Neuronal stem cell (in vitro differentiated cells): ENCODE measurements around the gene EYS.
A peak's percentile ranks its signal among the peaks of the same experiment; 100 is the strongest.

Experiments
- DNase-seq: peaks from one replicate; pipeline ENCODE4 v3.0.0-alpha.2; 2013; ENCODE audit warnings: low spot score
- H2AFZ ChIP-seq: one replicate; pipeline ENCODE4 v1.6.1; 2013; ENCODE audit warnings: mild to moderate bottlenecking, low read length, inconsistent platforms
- H2AK5ac ChIP-seq: 2 replicates; pipeline ENCODE4 v1.6.1; 2013; ENCODE audit warnings: low read depth, mild to moderate bottlenecking, inconsistent platforms, low read length, moderate library complexity, mixed read lengths
- H2BK120ac ChIP-seq: 2 replicates; pipeline ENCODE4 v1.6.1; 2013; ENCODE audit warnings: low read depth, mild to moderate bottlenecking, inconsistent platforms, low read length, moderate library complexity, mixed read lengths
- H2BK12ac ChIP-seq: one replicate; pipeline ENCODE4 v1.6.1; 2013; ENCODE audit warnings: low read length, inconsistent platforms
- H2BK15ac ChIP-seq: 2 replicates; pipeline ENCODE4 v1.6.1; 2013; ENCODE audit warnings: mild to moderate bottlenecking, low read length, inconsistent platforms, mixed read lengths
- H2BK5ac ChIP-seq: one replicate; pipeline ENCODE4 v1.6.1; 2013; ENCODE audit warnings: inconsistent platforms, mild to moderate bottlenecking, low read length, moderate library complexity
- H3K14ac ChIP-seq: one replicate; pipeline ENCODE4 v1.6.1; 2013; ENCODE audit warnings: low read length, inconsistent platforms
- H3K18ac ChIP-seq: 2 replicates; pipeline ENCODE4 v1.6.1; 2013; ENCODE audit warnings: low read length, inconsistent platforms
- H3K23ac ChIP-seq: 2 replicates; pipeline ENCODE4 v1.6.1; 2013; ENCODE audit warnings: low read depth, mild to moderate bottlenecking, mixed read lengths, low read length, inconsistent platforms; ENCODE audit not compliant: poor library complexity
- H3K27ac ChIP-seq: replicated peaks from 3 replicates; pipeline ENCODE4 v1.5.1; 2013; ENCODE audit warnings: low read length, inconsistent platforms
- H3K27me3 ChIP-seq, 3 experiments: 2 replicates each; pipeline ENCODE4 v1.6.1; 2013; ENCODE audit warnings: low read length in 3 of 3, mild to moderate bottlenecking in 2 of 3, inconsistent platforms in 1 of 3, low read depth in 1 of 3, mixed read lengths in 1 of 3, moderate library complexity in 1 of 3; ENCODE audit not compliant: control insufficient read depth in 3 of 3, insufficient read depth in 3 of 3
- H3K36me3 ChIP-seq, 2 donors: replicated peaks in 1 of 2; 2 replicates each; pipeline ENCODE4 v1.6.1; 2013; ENCODE audit warnings: low read length in 2 of 2; ENCODE audit not compliant: control insufficient read depth in 2 of 2, insufficient read depth in 2 of 2
- H3K4ac ChIP-seq: 2 replicates; pipeline ENCODE4 v1.6.1; 2013; ENCODE audit warnings: inconsistent platforms, mild to moderate bottlenecking, low read length, moderate library complexity
- H3K4me1 ChIP-seq, 2 donors: 1 replicate in 1 of 2; 2 replicates in 1 of 2; pipeline ENCODE4 v1.6.1; 2013; ENCODE audit warnings: low read length in 2 of 2, low read depth in 1 of 2; ENCODE audit not compliant: control insufficient read depth in 2 of 2, insufficient read depth in 1 of 2
- H3K4me2 ChIP-seq: one replicate; pipeline ENCODE4 v1.6.1; 2013; ENCODE audit warnings: mild to moderate bottlenecking, low read length, inconsistent platforms; ENCODE audit not compliant: insufficient read depth, poor library complexity, severe bottlenecking
- H3K4me3 ChIP-seq, 2 donors: 2 replicates each; pipeline ENCODE4 v1.5.1; 2013; ENCODE audit warnings: low read length in 2 of 2, mild to moderate bottlenecking in 2 of 2, inconsistent platforms in 1 of 2, moderate library complexity in 1 of 2
- H3K79me1 ChIP-seq: one replicate; pipeline ENCODE4 v1.6.1; 2013; ENCODE audit warnings: low read depth, mild to moderate bottlenecking, inconsistent platforms, low read length, moderate library complexity
- H3K9ac ChIP-seq: one replicate; pipeline ENCODE4 v1.6.1; 2013; ENCODE audit warnings: mild to moderate bottlenecking, low read depth, low read length, inconsistent platforms; ENCODE audit not compliant: poor library complexity
- H3K9me3 ChIP-seq, 2 donors: replicated peaks in 1 of 2; 2 replicates each; pipeline versions ENCODE3 to v1.6.1; 2013; ENCODE audit warnings: low read length in 2 of 2, mild to moderate bottlenecking in 2 of 2, inconsistent platforms in 1 of 2, low read depth in 1 of 2, mixed read lengths in 1 of 2, moderate library complexity in 1 of 2; ENCODE audit not compliant: control insufficient read depth in 2 of 2, insufficient read depth in 1 of 2
- H4K8ac ChIP-seq: one replicate; pipeline ENCODE4 v1.6.1; 2013; ENCODE audit warnings: low read depth, mild to moderate bottlenecking, inconsistent platforms, low read length, moderate library complexity
- H4K91ac ChIP-seq: one replicate; pipeline ENCODE4 v1.6.1; 2013; ENCODE audit warnings: low read length, low read depth, mild to moderate bottlenecking, inconsistent platforms; ENCODE audit not compliant: poor library complexity
- WGBS, 2 donors: extraction: QIAGEN DNeasy Blood & Tissue Kit; methylation state at CpG; one replicate each; pipeline ENCODE4 v1.1.7; 2013; ENCODE audit warnings: missing lambda C conversion rate in 2 of 2, mixed read lengths in 1 of 2; ENCODE audit not compliant: insufficient read length in 2 of 2, insufficient replicate concordance in 1 of 2; ENCODE audit errors: extremely low coverage in 2 of 2; 5-methylcytosine and 5-hydroxymethylcytosine counted together

Gene EYS

GRCh38 chr6:64988148-64988547 is 718.9 kb downstream of the EYS start:
- Histone ChIP-seq H3K27me3 (peaks cover 0 to 2% (median 0%) of the 10 kb centered on the region in 3 experiments), H3K79me1 (no peaks in the 10 kb centered on the region), H3K4me1 (peaks cover 0 to 3% of the 10 kb centered on the region in 2 donors), H3K18ac (no peak overlapping the region), H3K14ac (no peak overlapping the region), H2BK5ac (no peak overlapping the region), H3K4me2 (no peak overlapping the region), H3K9ac (no peak overlapping the region), H3K9me3 (no peaks in the 10 kb centered on the region), H3K4ac (no peak overlapping the region), H2BK15ac (no peak overlapping the region), H2AK5ac (no peak overlapping the region), H3K27ac (no peak overlapping the region), H2BK12ac (no peak overlapping the region), H3K4me3 (no peak overlapping the region), H3K23ac (no peak overlapping the region), H2BK120ac (no peak overlapping the region), H3K36me3 (no peaks in the 10 kb centered on the region), H2AFZ (peak overlapping the region; percentile 45), H4K8ac (no peak overlapping the region), H4K91ac (no peak overlapping the region)
- WGBS, 2 donors = no CpG with 5 or more reads among the region's 2 CpGs
- no peak for DNase-seq

- H3K27ac ChIP-seq = no peak overlapping the region
- no peak overlapping the region for H2BK15ac ChIP-seq
- WGBS, 2 donors = no CpG with 5 or more reads among the region's 4 CpGs
- H3K18ac ChIP-seq = no peak overlapping the region
- H2AK5ac ChIP-seq = no peak overlapping the region
- H3K4me1 ChIP-seq = peaks cover 0 to 3% of the 10 kb centered on the region in 2 donors
- H3K9me3 ChIP-seq = no peaks in the 10 kb centered on the region
- H2BK120ac ChIP-seq = no peak overlapping the region
- no peak overlapping the region for H4K8ac ChIP-seq
- H3K36me3 ChIP-seq = no peaks in the 10 kb centered on the region
- H3K14ac ChIP-seq = no peak overlapping the region
- no peak overlapping the region for H4K91ac ChIP-seq
- H3K79me1 ChIP-seq = no peaks in the 10 kb centered on the region
- H3K4ac ChIP-seq = no peak overlapping the region
- H2BK12ac ChIP-seq = no peak overlapping the region
- no peak overlapping the region for H3K4me2 ChIP-seq
- H3K23ac ChIP-seq = no peak overlapping the region
- no peak for DNase-seq
- no peak overlapping the region for H3K9ac ChIP-seq
- H3K27me3 ChIP-seq = peaks cover 0 to 2% (median 0%) of the 10 kb centered on the region in 3 experiments
- H2BK5ac ChIP-seq = no peak overlapping the region
- H2AFZ ChIP-seq = no peak overlapping the region
- no peak overlapping the region for H3K4me3 ChIP-seq
These were observed 720.0 kb downstream of the EYS start for GRCh38 chr6:64987066-64987465.

GRCh38 chr6:64985726-64986125 is 721.3 kb downstream of the EYS start:
- no peak overlapping the region for H3K4me3 ChIP-seq
- H2AK5ac ChIP-seq = no peak overlapping the region
- H3K14ac ChIP-seq = no peak overlapping the region
- H2AFZ ChIP-seq = no peak overlapping the region
- no peak overlapping the region for H3K23ac ChIP-seq
- H2BK12ac ChIP-seq = no peak overlapping the region
- no peak overlapping the region for H3K27ac ChIP-seq
- no peak overlapping the region for H3K18ac ChIP-seq
- H3K4me1 ChIP-seq = peaks cover 0 to 3% of the 10 kb centered on the region in 2 donors
- no peak overlapping the region for H3K4ac ChIP-seq
- no peak for DNase-seq
- H3K9me3 ChIP-seq = no peaks in the 10 kb centered on the region
- H4K91ac ChIP-seq = no peak overlapping the region
- no peak overlapping the region for H3K9ac ChIP-seq
- H3K27me3 ChIP-seq = peaks cover 0 to 2% (median 0%) of the 10 kb centered on the region in 3 experiments
- H3K36me3 ChIP-seq = no peaks in the 10 kb centered on the region
- no peak overlapping the region for H2BK120ac ChIP-seq
- WGBS, 2 donors = no CpG with 5 or more reads among the region's 4 CpGs
- no peak overlapping the region for H3K4me2 ChIP-seq
- H2BK5ac ChIP-seq = no peak overlapping the region
- H2BK15ac ChIP-seq = no peak overlapping the region
- no peak overlapping the region for H4K8ac ChIP-seq
- no peaks in the 10 kb centered on the region for H3K79me1 ChIP-seq

GRCh38 chr6:64984948-64985347 is 722.1 kb downstream of the EYS start:
- no peak overlapping the region for H3K4me2 ChIP-seq
- H2BK15ac ChIP-seq = no peak overlapping the region
- H3K4me3 ChIP-seq = no peak overlapping the region
- H3K9ac ChIP-seq = no peak overlapping the region
- no CpG with 5 or more reads among the region's 1 CpG for WGBS, 2 donors
- H2BK5ac ChIP-seq = no peak overlapping the region
- H3K27ac ChIP-seq = no peak overlapping the region
- H3K23ac ChIP-seq = no peak overlapping the region
- H3K14ac ChIP-seq = no peak overlapping the region
- H4K8ac ChIP-seq = no peak overlapping the region
- no peaks in the 10 kb centered on the region for H3K36me3 ChIP-seq
- H2BK120ac ChIP-seq = no peak overlapping the region
- H2AK5ac ChIP-seq = no peak overlapping the region
- H2BK12ac ChIP-seq = no peak overlapping the region
- DNase-seq = peak; percentile 8
- no peak overlapping the region for H4K91ac ChIP-seq
- H3K79me1 ChIP-seq = no peaks in the 10 kb centered on the region
- H3K18ac ChIP-seq = no peak overlapping the region
- H2AFZ ChIP-seq = no peak overlapping the region
- no peaks in the 10 kb centered on the region for H3K9me3 ChIP-seq
- H3K4ac ChIP-seq = no peak overlapping the region
- H3K4me1 ChIP-seq = peaks cover 0 to 3% of the 10 kb centered on the region in 2 donors
- peaks cover 0 to 2% (median 0%) of the 10 kb centered on the region in 3 experiments for H3K27me3 ChIP-seq
